ENCODE results near the gene TXNDC5. TPM values are rescaled to one million over a fixed set of nuclear protein-coding genes. Genes with fewer than 3 reads are reported as not detected.

Gene TXNDC5
- total and polyA plus RNA-seq, 8 donors = 40.0 to 115 (median 96.6) TPM

DNA sequence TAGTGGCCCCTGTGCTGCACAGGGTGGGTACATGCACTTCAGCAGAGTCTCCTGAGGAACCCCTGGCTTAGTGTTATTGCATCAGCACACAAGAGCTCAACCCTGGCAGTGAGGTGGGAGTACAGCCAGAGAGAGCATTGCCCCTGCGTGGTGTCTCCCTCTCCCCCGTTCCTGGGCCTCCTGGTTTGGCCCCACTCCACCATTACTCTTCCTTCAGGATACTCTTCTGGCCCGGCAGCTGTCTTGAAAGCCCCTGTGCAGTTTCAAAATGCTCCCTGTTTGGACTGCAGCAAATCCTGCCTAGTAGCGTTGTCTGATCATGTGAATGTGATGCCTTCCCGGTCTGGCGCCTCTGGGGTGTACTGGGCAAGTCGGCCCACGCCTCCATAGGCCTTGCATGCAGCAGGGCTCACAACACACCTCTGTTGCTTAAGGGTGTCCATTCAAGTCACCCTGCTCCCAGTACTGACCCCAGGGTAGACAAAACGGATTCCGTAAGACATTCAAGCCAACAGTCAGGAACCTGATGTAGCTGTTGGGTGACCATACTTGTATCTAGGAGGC is 32.1 kb downstream of the TXNDC5 start:
- intact Hi-C loops (cut with DNase I) = no loop called here
- H3K4me3 ChIP-seq = no peak overlapping the region
- no peaks in the 10 kb centered on the region for H3K9me3 ChIP-seq
- ATAC-seq = peak in 1 of 4 donors; percentile 24
- no peak for FAIRE-seq
- WGBS, 2 donors = 87 to 91% methylated on average over 10 of the region's 10 CpGs
- H3K27ac ChIP-seq = no peak overlapping the region
- peaks cover 0 to 28% (median 20%) of the 10 kb centered on the region in 3 donors for H3K36me3 ChIP-seq
- no peaks in the 10 kb centered on the region for H3K4me1 ChIP-seq
- TF ChIP-seq, protein P1, sequence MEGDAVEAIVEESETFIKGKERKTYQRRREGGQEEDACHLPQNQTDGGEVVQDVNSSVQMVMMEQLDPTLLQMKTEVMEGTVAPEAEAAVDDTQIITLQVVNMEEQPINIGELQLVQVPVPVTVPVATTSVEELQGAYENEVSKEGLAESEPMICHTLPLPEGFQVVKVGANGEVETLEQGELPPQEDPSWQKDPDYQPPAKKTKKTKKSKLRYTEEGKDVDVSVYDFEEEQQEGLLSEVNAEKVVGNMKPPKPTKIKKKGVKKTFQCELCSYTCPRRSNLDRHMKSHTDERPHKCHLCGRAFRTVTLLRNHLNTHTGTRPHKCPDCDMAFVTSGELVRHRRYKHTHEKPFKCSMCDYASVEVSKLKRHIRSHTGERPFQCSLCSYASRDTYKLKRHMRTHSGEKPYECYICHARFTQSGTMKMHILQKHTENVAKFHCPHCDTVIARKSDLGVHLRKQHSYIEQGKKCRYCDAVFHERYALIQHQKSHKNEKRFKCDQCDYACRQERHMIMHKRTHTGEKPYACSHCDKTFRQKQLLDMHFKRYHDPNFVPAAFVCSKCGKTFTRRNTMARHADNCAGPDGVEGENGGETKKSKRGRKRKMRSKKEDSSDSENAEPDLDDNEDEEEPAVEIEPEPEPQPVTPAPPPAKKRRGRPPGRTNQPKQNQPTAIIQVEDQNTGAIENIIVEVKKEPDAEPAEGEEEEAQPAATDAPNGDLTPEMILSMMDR (IDR thresholded peaks at IDR 0.05) = no peak
- no peak for DNase-seq
- H3K27me3 ChIP-seq = no peaks in the 10 kb centered on the region

DNA sequence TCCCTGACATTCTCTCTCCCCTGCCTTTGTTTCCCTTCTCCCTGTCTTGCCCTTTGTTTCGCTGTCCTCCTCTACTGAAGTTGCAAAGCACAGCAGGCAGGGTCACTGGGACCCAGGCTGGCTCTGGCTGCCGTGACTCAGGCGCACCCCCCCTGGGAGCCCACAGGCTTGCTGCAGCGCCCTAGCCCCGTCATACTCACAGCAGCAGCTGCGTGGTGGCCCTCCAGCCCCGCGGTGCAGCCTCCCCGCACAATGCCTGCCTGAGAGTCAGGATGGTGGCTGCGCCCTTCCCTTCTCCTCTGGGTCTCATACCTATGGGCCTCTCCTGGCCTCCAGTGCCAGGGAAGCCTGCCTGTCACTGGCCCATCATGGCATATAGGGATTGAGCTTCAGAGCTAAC is 41.7 kb downstream of the TXNDC5 start:
- TF ChIP-seq, protein P1 (IDR thresholded peaks at IDR 0.05) = no peak
- no peak for ATAC-seq
- intact Hi-C loops (cut with DNase I) = no loop called here

DNA sequence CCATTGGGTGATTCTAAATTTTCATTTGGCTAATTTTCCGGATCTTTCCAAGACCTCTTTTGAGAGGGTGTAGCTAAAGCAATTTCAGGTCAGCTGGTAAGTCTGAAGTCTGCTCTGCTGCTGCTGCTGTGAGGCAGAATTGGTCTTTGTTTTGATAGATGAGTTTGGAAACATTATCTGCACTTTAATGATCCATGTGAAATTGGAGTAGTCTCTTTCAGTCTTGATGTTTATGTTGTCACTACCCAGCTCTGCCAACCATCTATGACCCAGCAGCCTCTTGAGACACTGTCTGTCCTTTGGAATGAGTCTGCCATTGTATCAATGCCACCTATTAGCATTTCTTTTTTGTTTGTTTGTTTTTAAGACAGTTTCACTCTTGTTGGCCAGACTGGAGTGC is 44.1 kb downstream of the TXNDC5 start:
- H3K4me3 ChIP-seq = no peak overlapping the region
- no peaks in the 10 kb centered on the region for H3K36me3 ChIP-seq
- H3K27me3 ChIP-seq = no peaks in the 10 kb centered on the region
- no peaks in the 10 kb centered on the region for H3K4me1 ChIP-seq
- intact Hi-C loops (cut with DNase I) = no loop called here
- TF ChIP-seq, protein P1 (IDR thresholded peaks at IDR 0.05) = no peak
- no peak for ATAC-seq
- no peak overlapping the region for H3K27ac ChIP-seq
- no peaks in the 10 kb centered on the region for H3K9me3 ChIP-seq
- 72 to 81% methylated on average over 1 of the region's 1 CpG for WGBS, 2 donors
- DNase-seq = no peak
- FAIRE-seq = no peak

More for the DNA sequence above, 41.7 kb downstream of the TXNDC5 start:
- WGBS, 2 donors = 86 to 88% methylated on average over 10 of the region's 10 CpGs
- DNase-seq (no peak), FAIRE-seq (no peak)
- no peak overlapping the region for H3K27ac ChIP-seq
- H3K27me3 ChIP-seq = no peaks in the 10 kb centered on the region
- H3K36me3 ChIP-seq = no peaks in the 10 kb centered on the region
- no peaks in the 10 kb centered on the region for H3K9me3 ChIP-seq
- no peaks in the 10 kb centered on the region for H3K4me1 ChIP-seq
- no peak overlapping the region for H3K4me3 ChIP-seq

DNA sequence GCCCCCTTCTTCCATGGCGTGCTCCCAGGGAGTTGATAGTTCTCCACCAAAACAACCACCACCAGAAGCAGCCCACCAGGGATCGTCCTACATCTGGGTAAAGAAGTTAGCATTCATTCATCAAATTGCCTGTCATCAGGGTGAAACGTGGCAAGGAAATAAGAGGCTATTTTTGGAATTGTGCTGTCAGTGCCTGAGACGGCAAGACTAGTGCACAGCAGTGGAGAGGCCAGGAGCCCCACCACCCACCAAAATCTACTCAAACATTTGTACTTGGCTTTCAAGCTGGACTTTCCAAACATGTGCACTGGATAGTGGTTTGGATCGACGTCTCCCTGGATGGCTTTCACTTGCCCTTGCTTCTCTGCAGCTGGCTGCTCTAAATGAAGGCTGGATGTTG is 44.8 kb downstream of the TXNDC5 start:
- H3K27me3 ChIP-seq = no peaks in the 10 kb centered on the region
- intact Hi-C loops (cut with DNase I) = no loop called here
- DNase-seq = no peak
- no peak overlapping the region for H3K27ac ChIP-seq
- WGBS, 2 donors = 58 to 65% methylated on average over 6 of the region's 6 CpGs
- H3K9me3 ChIP-seq = no peaks in the 10 kb centered on the region
- TF ChIP-seq, protein P1 (IDR thresholded peaks at IDR 0.05) = no peak
- no peak for FAIRE-seq
- no peaks in the 10 kb centered on the region for H3K36me3 ChIP-seq
- H3K4me3 ChIP-seq = no peak overlapping the region
- H3K4me1 ChIP-seq = no peaks in the 10 kb centered on the region
- ATAC-seq = no peak

DNA sequence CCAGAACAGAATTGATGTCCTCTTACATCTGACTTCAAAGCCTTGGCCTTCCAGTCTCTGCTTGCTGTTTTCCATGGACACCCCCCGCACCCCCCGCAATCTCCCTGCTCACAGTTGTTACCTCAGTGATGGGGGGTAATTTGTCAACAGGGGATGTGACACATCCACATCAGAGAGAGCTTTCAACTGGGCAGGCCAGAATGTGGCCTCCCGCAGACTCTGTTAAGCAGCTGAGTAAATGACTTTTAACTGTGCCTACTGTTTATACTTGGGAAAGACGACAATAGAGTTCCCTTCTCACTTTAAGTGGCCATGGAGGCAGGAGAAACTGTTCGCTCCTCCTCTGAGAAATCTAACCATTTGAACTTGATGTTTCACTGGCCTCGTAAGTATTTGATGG is 51.0 kb downstream of the TXNDC5 start:
- Histone ChIP-seq H3K9me3 (no peaks in the 10 kb centered on the region), H3K36me3 (no peaks in the 10 kb centered on the region), H3K27me3 (no peaks in the 10 kb centered on the region), H3K4me3 (no peak overlapping the region), H3K27ac (no peak overlapping the region), H3K4me1 (no peaks in the 10 kb centered on the region)
- no peak for ATAC-seq
- intact Hi-C loops (cut with DNase I) = no loop called here
- FAIRE-seq = no peak
- TF ChIP-seq, protein P1 (IDR thresholded peaks at IDR 0.05) = no peak
- DNase-seq = no peak
- 48 to 51% methylated on average over 6 of the region's 6 CpGs for WGBS, 2 donors

Data from pancreas (tissue), 10 donors.